GM12874 (cell line): ENCODE data around the gene SLC25A22.

ENCODE experiments used
- TF ChIP-seq, protein P1 (sequence below): IDR thresholded peaks from 2 replicates; pipeline ENCODE4 v1.5.1; 2011; ENCODE audit warnings: low read depth, mild to moderate bottlenecking, control low read depth, low read length, moderate library complexity; ENCODE audit not compliant: insufficient read depth

Gene SLC25A22

GRCh38 chr11:797296-798092, 587 bp downstream of the SLC25A22 start:
- TF ChIP-seq, protein P1, sequence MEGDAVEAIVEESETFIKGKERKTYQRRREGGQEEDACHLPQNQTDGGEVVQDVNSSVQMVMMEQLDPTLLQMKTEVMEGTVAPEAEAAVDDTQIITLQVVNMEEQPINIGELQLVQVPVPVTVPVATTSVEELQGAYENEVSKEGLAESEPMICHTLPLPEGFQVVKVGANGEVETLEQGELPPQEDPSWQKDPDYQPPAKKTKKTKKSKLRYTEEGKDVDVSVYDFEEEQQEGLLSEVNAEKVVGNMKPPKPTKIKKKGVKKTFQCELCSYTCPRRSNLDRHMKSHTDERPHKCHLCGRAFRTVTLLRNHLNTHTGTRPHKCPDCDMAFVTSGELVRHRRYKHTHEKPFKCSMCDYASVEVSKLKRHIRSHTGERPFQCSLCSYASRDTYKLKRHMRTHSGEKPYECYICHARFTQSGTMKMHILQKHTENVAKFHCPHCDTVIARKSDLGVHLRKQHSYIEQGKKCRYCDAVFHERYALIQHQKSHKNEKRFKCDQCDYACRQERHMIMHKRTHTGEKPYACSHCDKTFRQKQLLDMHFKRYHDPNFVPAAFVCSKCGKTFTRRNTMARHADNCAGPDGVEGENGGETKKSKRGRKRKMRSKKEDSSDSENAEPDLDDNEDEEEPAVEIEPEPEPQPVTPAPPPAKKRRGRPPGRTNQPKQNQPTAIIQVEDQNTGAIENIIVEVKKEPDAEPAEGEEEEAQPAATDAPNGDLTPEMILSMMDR: no peak

GRCh38 chr11:796565-797295, 1.4 kb downstream of the SLC25A22 start:
- TF ChIP-seq, protein P1: no peak

GRCh38 chr11:795634-796564, 2.2 kb downstream of the SLC25A22 start:
- TF ChIP-seq, protein P1: no peak

- TF ChIP-seq, protein P1: no peak
Measured at GRCh38 chr11:794766-795633, 3.1 kb downstream of the SLC25A22 start.

DNA sequence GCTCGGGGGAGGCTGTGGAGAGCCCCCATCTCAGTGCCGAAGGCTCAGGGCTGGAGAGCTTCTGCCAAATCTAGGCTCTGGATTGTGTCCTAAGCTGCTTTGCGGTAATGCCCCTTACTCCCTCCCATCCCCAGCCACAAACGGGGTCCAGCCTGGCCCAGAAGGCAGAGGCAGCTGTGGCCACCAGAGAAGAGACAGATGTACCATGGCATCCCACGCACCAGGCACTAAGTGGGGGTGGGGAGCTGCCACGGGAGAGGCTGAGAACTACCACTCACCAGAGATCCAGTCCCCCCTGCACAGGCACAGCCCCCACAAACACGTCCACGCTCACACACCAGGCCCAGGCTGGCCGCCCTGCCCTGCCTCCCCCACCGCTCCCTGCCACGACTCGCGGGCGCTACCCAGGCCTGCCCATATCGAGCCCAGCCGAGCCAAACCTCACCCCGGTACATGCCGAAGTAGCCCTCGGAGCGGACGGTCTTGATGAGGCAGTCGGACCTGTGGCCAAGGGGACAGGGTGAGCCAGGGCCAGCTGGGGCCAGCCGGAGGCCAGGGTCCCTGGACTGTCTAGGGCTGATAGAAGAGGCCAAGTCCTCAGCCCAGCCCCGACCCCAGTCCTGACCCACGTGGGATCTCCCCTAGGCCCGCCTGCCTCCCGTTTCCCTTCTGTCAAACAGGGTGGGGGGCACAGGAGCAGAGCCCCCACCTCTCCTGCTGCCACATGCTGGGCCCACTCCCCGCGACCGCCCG, 3.9 kb downstream of the SLC25A22 start:
- TF ChIP-seq, protein P1: no peak

DNA sequence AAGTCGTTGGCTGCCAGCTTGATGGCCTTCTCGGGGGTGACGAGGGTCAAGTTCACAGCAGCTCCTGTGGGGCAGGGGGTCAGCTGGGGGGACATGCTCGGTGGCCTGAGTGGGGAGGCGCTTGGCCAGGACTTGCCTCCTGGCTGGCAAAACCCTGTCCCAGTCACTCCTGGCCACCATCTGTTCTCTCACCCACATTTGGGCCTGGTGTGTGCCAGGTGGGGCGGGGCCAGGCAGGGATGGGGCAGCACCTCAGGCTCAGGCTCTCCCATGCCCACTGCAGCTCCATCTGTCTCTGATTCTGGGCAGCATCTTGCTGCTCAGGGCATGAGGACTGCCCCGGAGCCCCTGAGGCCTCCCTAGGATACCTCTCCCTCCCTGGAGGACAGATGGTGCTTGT, 4.5 kb downstream of the SLC25A22 start:
- TF ChIP-seq, protein P1: no peak
